ENCODE results near the gene NDUFB7. TPM values are rescaled to one million over a fixed set of nuclear protein-coding genes. Genes with fewer than 3 reads are reported as not detected.

NDUFB7 gene
- total and polyA plus RNA-seq, 2 of the 8 experiments (the other 6 are each of a cell fraction or from before 2014, with no cell fraction given) = 151 to 740 TPM

DNA sequence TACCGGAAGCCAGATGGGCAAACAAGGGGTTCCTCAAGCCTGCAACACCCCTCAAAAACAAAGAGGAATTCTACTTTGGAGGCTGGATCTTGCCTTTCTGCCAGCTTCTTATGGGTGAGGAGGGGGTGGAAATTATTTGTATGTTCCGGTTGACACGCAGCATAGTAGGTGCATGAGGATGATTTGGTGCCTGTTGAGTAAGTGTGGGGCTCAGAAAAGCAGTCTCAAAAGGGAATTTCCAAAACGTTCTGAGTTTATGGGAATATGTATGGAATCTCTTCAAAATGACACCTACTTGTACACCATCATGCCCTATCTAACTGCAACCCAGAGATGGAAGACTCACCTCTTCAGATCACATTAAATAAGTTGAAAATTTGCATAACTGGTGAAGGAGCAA is 45.4 kb downstream of the NDUFB7 start:
- Histone ChIP-seq H2BK15ac (ENCODE audit: low read length) (no peak overlapping the region; the same call in 1 of the 2 replicates), H2BK5ac (ENCODE audit: low read depth, low read length) (peak overlapping the region; percentile 31; the same call in 1 of the 2 replicates), H4K8ac (ENCODE audit: extremely low read depth, insufficient read depth, low read length) (no peak overlapping the region), H2BK12ac (ENCODE audit: low read depth, low read length) (no peak overlapping the region), H3K14ac (ENCODE audit: insufficient read length) (no peak overlapping the region), H3K36me3 (ENCODE audit: control insufficient read depth in 2 of 4, insufficient read depth in 4 of 4, low read length in 3 of 4) (no peaks in the 10 kb centered on the region), H2BK120ac (replicated peaks; ENCODE audit: low read depth, low read length) (no peak overlapping the region), H3K27me3 (replicated peaks in 1 of 4; ENCODE audit: control insufficient read depth in 3 of 4, extremely low read depth in 1 of 4, insufficient read depth in 3 of 4, low read length in 3 of 4) (no peaks in the 10 kb centered on the region), H4K20me1 (replicated peaks in 1 of 2; ENCODE audit: control insufficient read depth in 1 of 2, insufficient read depth in 2 of 2, low read length in 2 of 2) (no peaks in the 10 kb centered on the region), H3K27ac (ENCODE audit: low read depth, low read length) (no peak overlapping the region), H3K4me2 (ENCODE audit: insufficient read depth in 1 of 2, low read depth in 2 of 2, low read length in 2 of 2) (no peak overlapping the region), H3K4me1 (replicated peaks in 1 of 4; ENCODE audit: control insufficient read depth in 3 of 4, insufficient read depth in 4 of 4, low read length in 3 of 4) (peaks cover 0 to 2% (median 1%) of the 10 kb centered on the region in 4 experiments; a peak in 3 of 7 replicates), H3K9me3 (ENCODE audit: insufficient read depth in 2 of 2, low read depth in 1 of 2, low read length in 1 of 2) (no peaks in the 10 kb centered on the region), H3K79me1 (ENCODE audit: low read depth, low read length) (peaks cover 8% of the 10 kb centered on the region), H3K23ac (ENCODE audit: insufficient read length) (no peak overlapping the region), H3K56ac (replicated peaks; ENCODE audit: insufficient read length, low read depth, low read length) (no peak overlapping the region), H2BK20ac (ENCODE audit: low read length) (no peak overlapping the region), H3K4ac (replicated peaks; ENCODE audit: insufficient read length, low read depth, low read length) (no peak overlapping the region), H3K9ac (replicated peaks in 1 of 4; ENCODE audit: extremely low read depth in 1 of 4, low read depth in 3 of 4, low read length in 3 of 4) (no peak overlapping the region), H2AFZ (ENCODE audit: low read length) (no peak overlapping the region), H3K23me2 (ENCODE audit: low read depth, low read length) (peaks cover 4% of the 10 kb centered on the region), H3K79me2 (ENCODE audit: control insufficient read depth in 1 of 2, insufficient read depth in 2 of 2, low read length in 2 of 2) (peaks cover 4 to 17% of the 10 kb centered on the region in 2 experiments), H4K91ac (replicated peaks; ENCODE audit: insufficient read length, low read length) (no peak overlapping the region), H4K5ac (ENCODE audit: insufficient read length, low read depth, low read length) (no peak overlapping the region), H3K4me3 (ENCODE audit: extremely low read depth in 1 of 4, insufficient read depth in 2 of 4, low read depth in 3 of 4, low read length in 4 of 4) (no peak overlapping the region), H3K18ac (ENCODE audit: extremely low read depth, low read length) (no peak overlapping the region), H2AK5ac (ENCODE audit: low read depth, low read length) (no peak overlapping the region)
- FAIRE-seq = no peak
- 80% methylated on average over 4 of the region's 4 CpGs; no CpG with 5 or more reads in 1 of the 2 experiments for WGBS, 2 experiments (ENCODE audit: extremely low coverage in 1 of 2, insufficient coverage in 1 of 2, insufficient read length in 1 of 2, insufficient replicate concordance in 2 of 2, low coverage in 1 of 2, low lambda C conversion rate in 2 of 2, missing lambda C conversion rate in 1 of 2)
- POLR2A ChIA-PET (ENCODE audit: partially characterized antibody) = interaction anchor here (0.6 to 2.2 kb wide), 5 partner anchors 8 to 752 kb away, joined by 3 to 7 read pairs (median 3); partner anchors contain the start of genes C19orf53, DNAJB1 and GIPC1
- CTCF ChIA-PET (ENCODE audit: partially characterized antibody) = interaction anchor here (1.1 kb wide), 1 partner anchor 21 kb away, joined by 4 read pairs; no protein-coding TSS in a partner anchor
- no peak for DNase-seq (ENCODE audit: low read depth in 1 of 2, low spot score in 2 of 2)
- TF ChIP-seq RBBP5 (IDR thresholded peaks at IDR 0.05; ENCODE audit: borderline replicate concordance, low read depth, low read length) (no peak), TAF7 (optimal IDR thresholded peaks at IDR 0.05; ENCODE audit: borderline replicate concordance, low read depth, low read length) (no peak), JUN (IDR thresholded peaks at IDR 0.05; ENCODE audit: low read depth, low read length) (no peak), TBP (IDR thresholded peaks at IDR 0.05; ENCODE audit: low read depth, low read length) (no peak), CBX5 (IDR thresholded peaks at IDR 0.05; ENCODE audit: low read depth, low read length) (no peak), CEBPB (IDR thresholded peaks at IDR 0.05; ENCODE audit: low read depth, low read length) (no peak), EGR1 (IDR thresholded peaks at IDR 0.05; ENCODE audit: borderline replicate concordance, low read depth, low read length) (no peak), MAFK (IDR thresholded peaks at IDR 0.05; ENCODE audit: low read depth, low read length) (no peak)
- TF ChIP-seq, protein P1, sequence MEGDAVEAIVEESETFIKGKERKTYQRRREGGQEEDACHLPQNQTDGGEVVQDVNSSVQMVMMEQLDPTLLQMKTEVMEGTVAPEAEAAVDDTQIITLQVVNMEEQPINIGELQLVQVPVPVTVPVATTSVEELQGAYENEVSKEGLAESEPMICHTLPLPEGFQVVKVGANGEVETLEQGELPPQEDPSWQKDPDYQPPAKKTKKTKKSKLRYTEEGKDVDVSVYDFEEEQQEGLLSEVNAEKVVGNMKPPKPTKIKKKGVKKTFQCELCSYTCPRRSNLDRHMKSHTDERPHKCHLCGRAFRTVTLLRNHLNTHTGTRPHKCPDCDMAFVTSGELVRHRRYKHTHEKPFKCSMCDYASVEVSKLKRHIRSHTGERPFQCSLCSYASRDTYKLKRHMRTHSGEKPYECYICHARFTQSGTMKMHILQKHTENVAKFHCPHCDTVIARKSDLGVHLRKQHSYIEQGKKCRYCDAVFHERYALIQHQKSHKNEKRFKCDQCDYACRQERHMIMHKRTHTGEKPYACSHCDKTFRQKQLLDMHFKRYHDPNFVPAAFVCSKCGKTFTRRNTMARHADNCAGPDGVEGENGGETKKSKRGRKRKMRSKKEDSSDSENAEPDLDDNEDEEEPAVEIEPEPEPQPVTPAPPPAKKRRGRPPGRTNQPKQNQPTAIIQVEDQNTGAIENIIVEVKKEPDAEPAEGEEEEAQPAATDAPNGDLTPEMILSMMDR (IDR thresholded peaks at IDR 0.05; ENCODE audit: control extremely low read depth in 1 of 3, insufficient read depth in 1 of 3, low read depth in 1 of 3, low read length in 3 of 3) = no peak
- TF ChIP-seq, protein P2, sequence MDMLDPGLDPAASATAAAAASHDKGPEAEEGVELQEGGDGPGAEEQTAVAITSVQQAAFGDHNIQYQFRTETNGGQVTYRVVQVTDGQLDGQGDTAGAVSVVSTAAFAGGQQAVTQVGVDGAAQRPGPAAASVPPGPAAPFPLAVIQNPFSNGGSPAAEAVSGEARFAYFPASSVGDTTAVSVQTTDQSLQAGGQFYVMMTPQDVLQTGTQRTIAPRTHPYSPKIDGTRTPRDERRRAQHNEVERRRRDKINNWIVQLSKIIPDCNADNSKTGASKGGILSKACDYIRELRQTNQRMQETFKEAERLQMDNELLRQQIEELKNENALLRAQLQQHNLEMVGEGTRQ (IDR thresholded peaks at IDR 0.05; ENCODE audit: low read length) = no peak

All from H1 (cell line).